ENCODE measurements around the gene IGFBP5. TPM values are rescaled to one million over a fixed set of nuclear protein-coding genes. Genes with fewer than 3 reads are reported as not detected.

The IGFBP5 gene
- total and polyA plus RNA-seq, 10 of the 15 experiments (the other 5 are each of a cell fraction or from before 2014, with no cell fraction given), result 2.8 TPM; not detected in 9

DNA sequence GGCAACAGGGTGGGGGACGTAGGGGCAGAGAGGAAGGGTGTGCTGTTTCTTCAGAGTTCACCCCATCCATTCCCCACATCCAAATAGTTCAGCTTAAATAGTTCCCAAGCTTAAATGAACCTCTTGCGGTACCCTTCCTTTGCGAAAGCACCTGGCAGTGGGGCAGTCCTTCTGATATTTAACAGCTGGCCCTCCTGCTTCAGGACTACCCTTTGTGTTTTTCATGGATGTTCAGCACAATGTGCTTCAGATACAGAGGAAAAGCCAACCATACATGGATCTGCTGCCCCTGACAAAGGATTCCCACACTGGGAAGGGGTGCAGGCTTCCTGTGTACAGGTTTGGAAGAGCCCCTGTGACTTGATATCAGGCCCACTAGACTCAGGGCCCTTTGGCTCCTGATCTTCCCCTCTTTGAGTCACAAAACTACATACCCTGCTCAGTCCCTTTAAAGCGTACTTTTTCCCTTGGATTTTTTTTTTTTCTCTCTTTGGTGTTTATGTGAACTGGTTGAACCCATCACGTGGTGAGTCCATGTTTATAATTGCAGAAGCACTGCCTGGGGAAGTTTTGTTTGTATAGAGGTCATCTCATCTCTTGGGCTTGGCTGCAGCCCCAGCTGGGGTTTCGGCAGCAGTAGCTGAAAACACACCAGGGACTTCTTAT is 45.3 kb upstream of the IGFBP5 start:
- in situ Hi-C loops (cut with MboI), result no loop called here
- H3K36me3 ChIP-seq (ENCODE audit: control insufficient read depth in 2 of 2, insufficient read depth in 2 of 2, low read length in 1 of 2), result no peaks in the 10 kb centered on the region
- WGBS (ENCODE audit: insufficient coverage, insufficient replicate concordance, low lambda C conversion rate, missing lambda C conversion rate), result 30% methylated on average over 6 of the region's 6 CpGs
- no peak overlapping the region for H2AFZ ChIP-seq (ENCODE audit: control insufficient read depth, low read depth, low read length)
- intact Hi-C loops (cut with micrococcal nuclease; ENCODE audit: unreplicated experiment), result no loop called here
- CTCF ChIA-PET, result no interaction called here
- no peaks in the 10 kb centered on the region for H3K4me1 ChIP-seq (ENCODE audit: control insufficient read depth, insufficient read depth, low read length)
- DNase-seq (ENCODE audit: low read depth, low spot score) (no peak), FAIRE-seq (no peak), ATAC-seq (no peak)
- H3K79me2 ChIP-seq (ENCODE audit: control insufficient read depth, insufficient read depth, low read length), result no peaks in the 10 kb centered on the region
- no peak overlapping the region for H3K4me2 ChIP-seq (ENCODE audit: control insufficient read depth, insufficient read depth)
- no peak overlapping the region for H3K4me3 ChIP-seq
- BruUV-seq (replicated peaks), result no TSS peak
- no peak overlapping the region for H3K9ac ChIP-seq (ENCODE audit: control insufficient read depth, insufficient read depth, low read length)
- SMC1A ChIA-PET (ENCODE audit: uncharacterized antibody, unreplicated experiment), result no interaction called here
- POLR2A ChIA-PET, result no interaction called here
- RAD21 ChIA-PET (ENCODE audit: unreplicated experiment), result no interaction called here
- H4K20me1 ChIP-seq (ENCODE audit: control insufficient read depth, insufficient read depth), result no peaks in the 10 kb centered on the region
- H3K27ac ChIP-seq (ENCODE audit: control insufficient read depth, insufficient read depth), result no peak overlapping the region
- no peaks in the 10 kb centered on the region for H3K9me3 ChIP-seq (replicated peaks; ENCODE audit: control insufficient read depth, insufficient read depth, low read length)
- H3K27me3 ChIP-seq (replicated peaks in 1 of 2; ENCODE audit: control insufficient read depth in 2 of 2, insufficient read depth in 2 of 2, low read length in 1 of 2), result peaks cover 2 to 3% of the 10 kb centered on the region in 2 experiments; a peak in 3 of 4 replicates
- TF ChIP-seq, protein P1, sequence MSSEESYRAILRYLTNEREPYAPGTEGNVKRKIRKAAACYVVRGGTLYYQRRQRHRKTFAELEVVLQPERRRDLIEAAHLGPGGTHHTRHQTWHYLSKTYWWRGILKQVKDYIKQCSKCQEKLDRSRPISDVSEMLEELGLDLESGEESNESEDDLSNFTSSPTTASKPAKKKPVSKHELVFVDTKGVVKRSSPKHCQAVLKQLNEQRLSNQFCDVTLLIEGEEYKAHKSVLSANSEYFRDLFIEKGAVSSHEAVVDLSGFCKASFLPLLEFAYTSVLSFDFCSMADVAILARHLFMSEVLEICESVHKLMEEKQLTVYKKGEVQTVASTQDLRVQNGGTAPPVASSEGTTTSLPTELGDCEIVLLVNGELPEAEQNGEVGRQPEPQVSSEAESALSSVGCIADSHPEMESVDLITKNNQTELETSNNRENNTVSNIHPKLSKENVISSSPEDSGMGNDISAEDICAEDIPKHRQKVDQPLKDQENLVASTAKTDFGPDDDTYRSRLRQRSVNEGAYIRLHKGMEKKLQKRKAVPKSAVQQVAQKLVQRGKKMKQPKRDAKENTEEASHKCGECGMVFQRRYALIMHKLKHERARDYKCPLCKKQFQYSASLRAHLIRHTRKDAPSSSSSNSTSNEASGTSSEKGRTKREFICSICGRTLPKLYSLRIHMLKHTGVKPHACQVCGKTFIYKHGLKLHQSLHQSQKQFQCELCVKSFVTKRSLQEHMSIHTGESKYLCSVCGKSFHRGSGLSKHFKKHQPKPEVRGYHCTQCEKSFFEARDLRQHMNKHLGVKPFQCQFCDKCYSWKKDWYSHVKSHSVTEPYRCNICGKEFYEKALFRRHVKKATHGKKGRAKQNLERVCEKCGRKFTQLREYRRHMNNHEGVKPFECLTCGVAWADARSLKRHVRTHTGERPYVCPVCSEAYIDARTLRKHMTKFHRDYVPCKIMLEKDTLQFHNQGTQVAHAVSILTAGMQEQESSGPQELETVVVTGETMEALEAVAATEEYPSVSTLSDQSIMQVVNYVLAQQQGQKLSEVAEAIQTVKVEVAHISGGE (CRISPR knock-in tag; IDR thresholded peaks at IDR 0.05), result no peak
- TF ChIP-seq BCL3 (IDR thresholded peaks at IDR 0.05; ENCODE audit: borderline replicate concordance, insufficient read depth, low read depth, low read length, poor library complexity, severe bottlenecking) (no peak), NR2C2 (IDR thresholded peaks at IDR 0.05; ENCODE audit: borderline replicate concordance, control insufficient read depth, insufficient read length, low read depth) (no peak), PRDM15 (CRISPR knock-in tag; IDR thresholded peaks at IDR 0.05) (no peak), EED (IDR thresholded peaks at IDR 0.05; ENCODE audit: low read depth) (no peak), MTA2 (IDR thresholded peaks at IDR 0.05; ENCODE audit: low read depth) (no peak), BMI1 (IDR thresholded peaks at IDR 0.05; ENCODE audit: borderline replicate concordance) (no peak), IRF4 (IDR thresholded peaks at IDR 0.05; ENCODE audit: low read depth, low read length) (no peak), TCF3 (IDR thresholded peaks at IDR 0.05; ENCODE audit: borderline replicate concordance, insufficient read depth, low read depth, low read length) (no peak), SPI1 (IDR thresholded peaks at IDR 0.05; ENCODE audit: borderline replicate concordance, insufficient read depth, low read depth, low read length) (no peak), FOS (IDR thresholded peaks at IDR 0.05; ENCODE audit: borderline replicate concordance, extremely low read depth, insufficient read length) (no peak), MXI1 (IDR thresholded peaks at IDR 0.05; ENCODE audit: low read depth, low read length) (no peak), EP300 (IDR thresholded peaks at IDR 0.05; ENCODE audit: borderline replicate concordance in 1 of 2, control insufficient read depth in 1 of 2, low read depth in 2 of 2, low read length in 2 of 2) (no peak), ZSCAN29 (IDR thresholded peaks at IDR 0.05) (no peak), IKZF2 (IDR thresholded peaks at IDR 0.05) (no peak), TARDBP (IDR thresholded peaks at IDR 0.05; ENCODE audit: borderline replicate concordance) (no peak)

All from GM12878 (cell line).